Amniotic stem cell (primary cell): Measurements from ENCODE around the gene SMOC2.

Source experiments
- DNase-seq: peaks from one replicate; lab custom pipeline; 2025; lab: John Stamatoyannopoulos, UW

Gene SMOC2

GRCh38 chr6:168447700-168448099 is 6.7 kb downstream of the SMOC2 start:
- no peak for DNase-seq

GRCh38 chr6:168448243-168448855 is 7.4 kb downstream of the SMOC2 start:
- DNase-seq: no peak

DNA sequence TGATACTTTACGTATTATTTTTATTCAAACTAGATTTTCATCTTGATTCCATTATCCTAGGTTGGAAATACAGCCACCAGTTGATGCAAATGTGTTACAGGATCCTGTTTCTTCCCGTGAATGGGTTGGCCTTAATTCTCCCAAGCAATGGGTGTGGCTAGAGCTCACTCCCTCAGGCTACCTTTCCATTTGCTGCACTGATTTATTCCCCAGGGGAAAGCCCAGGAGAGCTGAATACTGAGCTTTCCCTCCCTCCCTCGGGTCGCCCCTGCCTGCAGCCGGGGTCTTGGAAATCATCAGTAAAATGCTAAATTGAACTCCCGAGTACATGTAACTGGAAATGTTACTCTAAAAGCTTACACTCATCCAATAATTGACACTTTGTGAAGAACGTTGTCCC is 9.9 kb downstream of the SMOC2 start:
- DNase-seq: no peak

DNA sequence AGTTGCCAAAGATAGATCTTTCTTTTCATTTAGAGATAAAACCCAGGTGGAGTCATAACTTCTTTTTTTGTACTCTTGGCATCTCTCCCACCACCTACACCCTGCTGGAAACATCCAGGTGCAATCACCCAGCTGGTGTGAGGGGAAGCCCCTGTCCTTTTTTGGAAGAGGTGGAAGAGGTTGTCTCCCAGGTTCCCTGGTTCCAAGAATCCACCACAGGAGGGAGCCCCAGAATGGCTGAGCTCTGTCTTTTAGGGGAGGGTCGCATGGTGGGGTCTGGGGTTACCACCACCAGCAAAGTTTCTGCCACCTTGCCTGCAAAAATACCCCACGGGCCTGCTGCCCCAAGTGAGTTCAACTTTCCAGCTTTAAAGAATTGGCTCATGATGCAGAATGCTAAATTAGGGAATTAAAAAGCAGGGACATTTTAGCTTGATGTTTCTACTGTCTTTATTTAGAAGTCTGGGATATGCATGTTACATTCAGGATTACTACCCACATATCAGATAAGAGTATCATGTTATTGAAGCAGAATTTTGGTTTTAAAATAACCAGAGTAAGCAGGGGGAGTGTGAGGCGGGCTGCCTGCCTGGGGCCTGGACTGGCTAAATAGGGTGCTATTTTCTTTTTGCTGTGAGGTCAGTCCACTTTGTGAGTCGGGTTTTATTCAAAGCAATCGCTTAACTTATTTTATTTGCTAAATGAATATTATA is 11.0 kb downstream of the SMOC2 start:
- DNase-seq: no peak

- no peak for DNase-seq
Observed at GRCh38 chr6:168452685-168453377, 11.8 kb downstream of the SMOC2 start.

GRCh38 chr6:168455847-168456530 is 15.0 kb downstream of the SMOC2 start:
- no peak for DNase-seq

DNA sequence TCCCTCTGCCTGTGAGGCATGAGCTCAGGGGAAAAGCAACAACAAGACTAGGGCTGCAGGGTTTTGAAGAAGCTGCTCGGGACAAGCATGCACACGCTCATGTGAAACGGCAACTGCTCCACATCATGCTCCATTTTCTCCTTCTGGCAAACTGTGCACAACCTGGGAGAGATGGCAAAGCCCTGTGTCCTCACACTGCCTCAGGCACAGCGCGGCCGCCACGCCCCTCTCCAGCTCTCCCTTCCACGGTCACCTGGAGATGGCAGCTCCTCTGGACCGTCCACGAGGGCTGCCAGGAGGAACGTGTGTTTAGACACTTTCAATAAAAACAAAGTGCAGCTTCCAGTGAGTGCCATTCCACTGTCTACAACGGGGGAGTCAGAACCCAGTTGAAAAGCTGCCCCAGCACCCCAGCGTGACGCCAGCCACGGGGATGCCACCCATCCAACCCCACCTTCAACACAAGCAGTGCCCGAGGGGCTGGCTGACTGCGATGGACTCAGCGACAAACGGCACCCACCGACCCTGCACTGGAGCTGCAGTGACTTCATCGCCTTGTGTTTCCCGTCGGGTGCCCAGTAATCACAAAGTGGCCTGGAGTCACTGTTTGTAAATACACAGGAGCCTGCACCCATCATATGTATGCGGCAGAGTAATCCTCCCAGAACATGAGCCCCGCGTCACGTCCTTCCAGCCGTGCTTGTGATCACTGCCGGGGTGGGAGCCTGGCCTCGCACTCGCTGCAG is 16.1 kb downstream of the SMOC2 start:
- DNase-seq: no peak

- no peak for DNase-seq
Observed at GRCh38 chr6:168457653-168457934, 16.6 kb downstream of the SMOC2 start.

GRCh38 chr6:168458101-168458500 is 17.1 kb downstream of the SMOC2 start:
- DNase-seq: no peak

- no peak for DNase-seq
Observed at GRCh38 chr6:168459572-168459971, 18.6 kb downstream of the SMOC2 start.

- no peak for DNase-seq
Observed at GRCh38 chr6:168462289-168462853, 21.4 kb downstream of the SMOC2 start.

- no peak for DNase-seq
Observed at GRCh38 chr6:168464546-168464945, 23.6 kb downstream of the SMOC2 start.

DNA sequence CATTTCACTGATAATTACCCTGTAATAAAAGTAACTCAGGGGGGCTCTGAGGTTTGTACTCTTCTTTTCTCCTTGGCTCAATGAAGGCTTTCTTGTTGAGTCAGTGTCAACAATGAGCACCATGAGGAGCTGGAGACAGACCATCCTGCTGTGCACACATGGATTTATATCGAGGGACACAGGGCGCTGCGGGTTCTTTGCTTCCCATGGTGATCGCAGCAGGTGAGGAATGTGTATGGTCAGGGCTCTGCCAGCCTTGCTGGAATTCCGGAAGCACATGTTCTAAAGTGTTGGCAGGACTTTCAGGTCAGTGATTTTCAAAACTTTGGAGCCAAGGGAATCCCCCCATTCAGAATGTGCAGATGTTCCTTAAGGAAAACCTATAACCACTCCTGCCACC is 27.1 kb downstream of the SMOC2 start:
- DNase-seq: no peak

- DNase-seq: no peak
Observed at GRCh38 chr6:168469521-168469920, 28.5 kb downstream of the SMOC2 start.

DNA sequence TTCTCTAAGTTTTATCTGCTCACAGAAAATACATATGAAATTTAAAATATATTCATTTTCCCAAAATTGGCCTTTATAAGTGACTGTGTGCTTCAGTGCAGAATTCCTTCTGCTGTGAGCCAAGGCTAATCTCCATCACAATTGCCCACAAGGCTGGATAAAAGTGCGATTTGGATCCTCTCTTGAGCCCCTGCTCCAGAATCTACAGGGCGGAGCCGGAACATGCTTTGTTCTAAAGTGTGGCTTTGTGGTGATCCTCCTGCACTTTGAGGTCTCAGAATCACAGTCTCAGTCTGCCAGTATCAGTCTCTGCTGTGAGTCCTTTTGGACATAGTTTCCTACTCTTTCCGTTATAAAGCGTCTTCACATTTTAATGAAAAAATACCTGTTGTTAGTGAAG is 28.9 kb downstream of the SMOC2 start:
- no peak for DNase-seq

DNA sequence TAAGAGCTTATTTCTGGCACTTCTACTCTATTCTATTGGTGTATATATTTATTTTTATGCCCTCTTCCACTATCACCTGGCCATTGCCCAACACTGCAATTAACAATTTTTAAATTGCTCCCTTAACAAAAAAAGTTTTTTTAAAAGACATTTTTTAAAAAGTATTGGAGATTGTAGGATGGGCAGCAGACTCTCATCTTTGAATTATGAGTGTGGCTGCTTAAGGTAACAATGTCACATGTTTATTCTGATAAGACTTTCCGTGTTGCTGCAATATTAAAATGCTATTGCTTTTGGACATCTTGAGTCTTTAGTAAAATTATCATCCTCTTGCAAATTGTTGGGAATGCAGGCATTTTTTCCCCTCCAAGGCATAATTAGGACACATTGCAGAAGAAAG is 31.4 kb downstream of the SMOC2 start:
- no peak for DNase-seq

DNA sequence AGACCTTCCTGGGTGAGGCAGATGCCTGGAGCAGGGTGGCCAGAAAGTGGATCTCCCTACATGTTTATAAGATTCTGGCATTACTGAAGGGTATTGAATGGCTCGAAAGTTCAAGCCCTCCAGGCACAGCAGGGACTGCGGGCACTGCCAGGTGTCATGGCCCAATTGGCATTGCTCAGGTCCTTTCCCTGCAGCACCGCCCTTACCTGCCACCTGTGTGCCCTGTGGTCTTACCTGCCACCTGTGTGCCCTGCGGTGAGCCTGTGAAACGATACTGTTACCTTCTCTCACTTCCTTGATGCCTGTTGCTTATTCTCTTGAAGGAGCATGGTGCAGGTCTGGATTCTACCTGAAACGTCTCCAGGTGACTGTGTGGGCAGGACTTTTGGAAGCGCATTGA is 32.2 kb downstream of the SMOC2 start:
- no peak for DNase-seq

GRCh38 chr6:168475188-168476013 is 34.4 kb downstream of the SMOC2 start:
- no peak for DNase-seq

GRCh38 chr6:168479421-168479820 is 38.4 kb downstream of the SMOC2 start:
- DNase-seq: no peak

DNA sequence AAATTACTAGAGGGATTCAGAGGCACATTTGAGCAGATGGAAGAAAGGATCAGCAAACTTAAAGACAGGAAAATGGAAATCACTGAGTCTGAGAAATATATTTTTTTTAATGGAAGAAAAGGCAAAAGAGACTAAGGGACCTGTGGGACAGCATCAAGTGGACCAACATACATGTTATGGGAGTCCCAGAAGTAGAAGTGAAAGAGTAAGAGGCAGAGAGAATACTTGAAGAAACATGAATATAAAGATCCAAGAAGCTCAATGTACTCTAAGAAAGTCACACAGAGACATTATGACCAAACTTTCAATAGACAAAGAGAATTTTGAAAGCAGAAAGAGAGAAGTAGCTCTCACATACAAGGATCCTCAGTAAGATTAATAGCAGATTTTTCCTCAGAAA is 39.5 kb downstream of the SMOC2 start:
- DNase-seq: no peak

DNA sequence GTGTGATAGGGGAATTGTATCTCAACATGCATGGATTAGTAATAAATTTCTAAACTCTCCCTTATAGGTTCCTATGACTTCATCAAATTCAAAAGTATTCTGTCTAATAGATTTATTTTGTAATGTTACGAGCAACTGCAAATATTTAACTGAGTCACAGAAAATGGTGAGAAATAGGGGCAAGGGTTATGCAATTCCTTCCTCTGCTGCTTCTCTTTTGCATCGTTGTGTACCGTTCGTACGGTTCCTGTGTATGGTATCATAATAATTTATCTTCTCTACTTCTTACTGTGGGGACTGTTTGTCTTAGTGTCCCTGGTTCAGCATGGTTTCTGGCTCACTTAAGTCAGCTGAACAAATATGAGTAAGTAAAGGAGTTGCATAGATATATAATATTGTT is 44.8 kb downstream of the SMOC2 start:
- no peak for DNase-seq
